Cardiac muscle cell (in vitro differentiated cells and primary cell): ENCODE measurements around the gene GPC4. TPM values are rescaled to one million over a fixed set of nuclear protein-coding genes. Genes with fewer than 3 reads are reported as not detected.

Experiments used
- DNase-seq, 2 donors: peaks; one replicate each; pipeline versions ENCODE4 v3.0.0 to v3.0.0-alpha.2; 2010 to 2017; ENCODE audit warnings: low read depth in 1 of 2, low spot score in 1 of 2
- H3K27ac ChIP-seq: fragments of 200-600 bp; sonication (generic); 2 replicates; pipeline ENCODE4 v1.5.1; 2016
- H3K27me3 ChIP-seq: fragments of 200-600 bp; sonication (generic); 2 replicates; pipeline ENCODE4 v1.6.0; 2016; ENCODE audit warnings: control low read depth
- H3K36me3 ChIP-seq: fragments of 200-600 bp; sonication (generic); 2 replicates; pipeline ENCODE4 v1.5.1; 2016; ENCODE audit warnings: control low read depth
- H3K4me1 ChIP-seq: fragments of 200-600 bp; sonication (generic); 2 replicates; pipeline ENCODE4 v1.8.1; 2017; ENCODE audit warnings: low read depth, mild to moderate bottlenecking, mixed run types
- H3K4me3 ChIP-seq: fragments of 200-600 bp; sonication (generic); 2 replicates; pipeline ENCODE4 v1.5.1; 2016; ENCODE audit warnings: mild to moderate bottlenecking
- H3K9me3 ChIP-seq: fragments of 200-600 bp; sonication (generic); 2 replicates; pipeline ENCODE4 v1.5.1; 2017; ENCODE audit warnings: low read depth, mild to moderate bottlenecking, control low read depth
- polyA plus RNA-seq: library from polyadenylated mRNA; unstranded; fragments of >200 nt; fragmentation: Nextera tagmentation; extraction: Ambion mirVana; gene quantifications from 2 replicates; pipeline ENCODE4 v1.2.1, GENCODE V29; 2016
- total RNA-seq: library from RNA; depleted of rRNA; stranded (reverse); fragments of >200 nt; gene quantifications from 2 replicates; pipeline ENCODE4 v1.2.3, GENCODE V29; 2016
- TF ChIP-seq, protein P1 (sequence below): IDR thresholded peaks from 2 replicates; pipeline ENCODE4 v1.5.1; 2012; ENCODE audit warnings: low read depth, mild to moderate bottlenecking, low read length

The GPC4 gene
- total and polyA plus RNA-seq, 2 experiments from 2014 or later, result 13.1 to 17.3 TPM

DNA sequence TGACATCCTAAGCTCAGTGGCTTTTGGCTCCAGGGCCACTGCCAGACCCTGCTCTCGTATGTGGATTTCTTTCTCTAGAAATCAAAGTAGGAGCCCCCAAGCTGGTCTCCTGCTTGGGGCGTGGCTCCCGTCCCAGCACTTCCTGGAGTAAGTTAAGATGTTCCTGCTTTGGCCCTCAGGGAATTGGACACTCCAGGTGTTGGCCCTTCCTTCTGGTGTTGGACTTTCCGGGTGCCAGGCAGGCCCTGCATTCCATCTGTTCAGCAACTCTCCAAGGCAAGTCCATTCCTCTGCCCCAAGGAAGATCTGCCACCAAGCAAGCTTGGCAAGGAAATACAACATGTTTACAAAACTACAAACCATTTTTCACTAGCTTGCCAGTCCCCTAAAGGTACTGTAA lies 22.1 kb upstream of the GPC4 start:
- Histone ChIP-seq H3K27me3 (no peaks in the 10 kb centered on the region), H3K27ac (no peak overlapping the region), H3K9me3 (no peaks in the 10 kb centered on the region), H3K36me3 (no peaks in the 10 kb centered on the region), H3K4me1 (no peaks in the 10 kb centered on the region), H3K4me3 (no peak overlapping the region)
- no peak for DNase-seq
- TF ChIP-seq, protein P1, sequence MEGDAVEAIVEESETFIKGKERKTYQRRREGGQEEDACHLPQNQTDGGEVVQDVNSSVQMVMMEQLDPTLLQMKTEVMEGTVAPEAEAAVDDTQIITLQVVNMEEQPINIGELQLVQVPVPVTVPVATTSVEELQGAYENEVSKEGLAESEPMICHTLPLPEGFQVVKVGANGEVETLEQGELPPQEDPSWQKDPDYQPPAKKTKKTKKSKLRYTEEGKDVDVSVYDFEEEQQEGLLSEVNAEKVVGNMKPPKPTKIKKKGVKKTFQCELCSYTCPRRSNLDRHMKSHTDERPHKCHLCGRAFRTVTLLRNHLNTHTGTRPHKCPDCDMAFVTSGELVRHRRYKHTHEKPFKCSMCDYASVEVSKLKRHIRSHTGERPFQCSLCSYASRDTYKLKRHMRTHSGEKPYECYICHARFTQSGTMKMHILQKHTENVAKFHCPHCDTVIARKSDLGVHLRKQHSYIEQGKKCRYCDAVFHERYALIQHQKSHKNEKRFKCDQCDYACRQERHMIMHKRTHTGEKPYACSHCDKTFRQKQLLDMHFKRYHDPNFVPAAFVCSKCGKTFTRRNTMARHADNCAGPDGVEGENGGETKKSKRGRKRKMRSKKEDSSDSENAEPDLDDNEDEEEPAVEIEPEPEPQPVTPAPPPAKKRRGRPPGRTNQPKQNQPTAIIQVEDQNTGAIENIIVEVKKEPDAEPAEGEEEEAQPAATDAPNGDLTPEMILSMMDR, result no peak

DNA sequence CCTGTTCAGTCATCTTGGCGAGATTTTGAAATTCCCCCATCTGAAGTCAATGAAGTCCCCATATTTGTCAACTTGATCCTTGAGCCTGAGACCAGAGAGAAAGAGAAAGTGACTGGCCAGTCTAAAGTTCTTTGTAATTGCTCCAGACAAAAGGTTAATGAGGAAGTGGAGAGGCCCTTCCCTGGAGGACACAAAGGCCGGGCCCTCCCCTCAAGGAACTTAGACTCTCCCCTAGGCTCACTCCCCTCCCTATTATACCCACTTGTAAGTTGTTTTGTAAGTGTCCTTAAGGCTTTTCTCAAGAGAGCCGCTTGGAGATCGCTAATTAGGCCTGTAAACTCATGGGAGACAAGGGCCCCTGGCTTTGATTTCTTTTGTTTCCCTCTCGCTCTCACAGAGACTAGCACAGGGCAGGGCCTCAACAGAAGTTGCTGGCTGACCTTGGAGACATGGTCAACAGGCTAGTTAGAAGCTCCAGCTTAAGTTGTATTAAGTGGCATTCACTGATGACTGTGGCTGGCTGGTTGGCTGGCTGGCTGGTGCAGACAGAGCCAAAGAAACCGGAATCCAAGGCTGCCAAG lies 20.3 kb upstream of the GPC4 start:
- no peaks in the 10 kb centered on the region for H3K9me3 ChIP-seq
- no peak overlapping the region for H3K27ac ChIP-seq
- H3K36me3 ChIP-seq, result no peaks in the 10 kb centered on the region
- TF ChIP-seq, protein P1, result no peak
- no peaks in the 10 kb centered on the region for H3K27me3 ChIP-seq
- H3K4me1 ChIP-seq, result no peaks in the 10 kb centered on the region
- no peak for DNase-seq
- H3K4me3 ChIP-seq, result no peak overlapping the region

- Histone ChIP-seq H3K4me1 (no peaks in the 10 kb centered on the region), H3K36me3 (no peaks in the 10 kb centered on the region), H3K9me3 (no peaks in the 10 kb centered on the region), H3K27me3 (no peaks in the 10 kb centered on the region), H3K27ac (no peak overlapping the region), H3K4me3 (no peak overlapping the region)
- TF ChIP-seq, protein P1, result no peak
- no peak for DNase-seq
Observed at GRCh38 chrX:133434197-133434820, 19.0 kb upstream of the GPC4 start.

DNA sequence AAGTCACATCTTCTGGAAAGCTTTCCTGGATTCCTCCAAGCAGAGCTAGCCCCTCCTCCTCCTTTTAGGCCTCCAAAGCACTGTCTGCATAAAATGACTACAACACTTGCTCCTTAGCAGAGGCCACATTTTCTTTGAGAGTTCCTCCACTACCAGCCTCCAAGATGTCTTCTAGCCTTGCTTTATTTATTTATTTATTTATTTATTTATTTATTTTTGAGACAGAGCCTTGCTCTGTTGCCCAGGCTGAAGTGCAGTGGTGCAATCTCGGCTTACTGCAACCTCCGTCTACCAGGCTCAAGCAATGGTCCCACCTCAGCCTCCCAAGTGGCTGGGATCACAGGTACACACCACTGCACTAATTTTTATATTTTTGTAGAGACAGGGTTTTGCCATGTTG lies 4.6 kb upstream of the GPC4 start:
- no peak for DNase-seq
- no peaks in the 10 kb centered on the region for H3K9me3 ChIP-seq
- no peak overlapping the region for H3K27ac ChIP-seq
- H3K27me3 ChIP-seq, result peaks cover 7% of the 10 kb centered on the region
- H3K4me1 ChIP-seq, result no peaks in the 10 kb centered on the region
- TF ChIP-seq, protein P1, result no peak
- no peaks in the 10 kb centered on the region for H3K36me3 ChIP-seq
- H3K4me3 ChIP-seq, result no peak overlapping the region

- no peaks in the 10 kb centered on the region for H3K36me3 ChIP-seq
- no peak overlapping the region for H3K27ac ChIP-seq
- no peaks in the 10 kb centered on the region for H3K4me1 ChIP-seq
- no peak overlapping the region for H3K4me3 ChIP-seq
- DNase-seq, result no peak
- no peaks in the 10 kb centered on the region for H3K9me3 ChIP-seq
- TF ChIP-seq, protein P1, result no peak
- H3K27me3 ChIP-seq, result peaks cover 7% of the 10 kb centered on the region
Observed at GRCh38 chrX:133418588-133418987, 3.3 kb upstream of the GPC4 start.
